Hepatocyte (in vitro differentiated cells): ENCODE data around the gene CSRP2. TPM values are rescaled to one million over a fixed set of nuclear protein-coding genes. Genes with fewer than 3 reads are reported as not detected.

Source experiments
- DNase-seq: peaks from one replicate; pipeline ENCODE4 v3.0.0-alpha.2; 2016; ENCODE audit warnings: low spot score
- H2AFZ ChIP-seq: fragments of 200-600 bp; sonication (generic); 2 replicates; pipeline ENCODE4 v1.6.0; 2016; ENCODE audit warnings: antibody characterized with exemption, mild to moderate bottlenecking
- H3K27ac ChIP-seq: fragments of 200-600 bp; sonication (generic); 2 replicates; pipeline ENCODE4 v1.5.1; 2016; ENCODE audit warnings: mild to moderate bottlenecking
- H3K27me3 ChIP-seq: fragments of 200-600 bp; sonication (generic); 2 replicates; pipeline ENCODE4 v1.6.1; 2016
- H3K36me3 ChIP-seq: fragments of 200-600 bp; sonication (generic); replicated peaks from 2 replicates; pipeline ENCODE4 v1.5.1; 2016; ENCODE audit warnings: low read depth; ENCODE audit not compliant: insufficient read depth
- H3K4me1 ChIP-seq: fragments of 200-600 bp; sonication (generic); 2 replicates; pipeline ENCODE4 v1.5.1; 2016; ENCODE audit warnings: mild to moderate bottlenecking, moderate library complexity; ENCODE audit not compliant: insufficient read depth
- H3K4me2 ChIP-seq: fragments of 200-600 bp; sonication (generic); 2 replicates; pipeline ENCODE4 v1.6.0; 2016
- H3K4me3 ChIP-seq: fragments of 200-600 bp; sonication (generic); 2 replicates; pipeline ENCODE4 v1.5.1; 2016; ENCODE audit warnings: mild to moderate bottlenecking
- H3K79me2 ChIP-seq: fragments of 200-600 bp; sonication (generic); 2 replicates; pipeline ENCODE4 v1.6.0; 2017; ENCODE audit warnings: mild to moderate bottlenecking
- H3K9me2 ChIP-seq: fragments of 200-600 bp; sonication (generic); replicated peaks from 2 replicates; pipeline ENCODE4 v1.6.0; 2017; ENCODE audit warnings: mild to moderate bottlenecking; ENCODE audit not compliant: insufficient read depth
- H3K9me3 ChIP-seq: fragments of 200-600 bp; sonication (generic); 2 replicates; pipeline ENCODE4 v1.5.1; 2016; ENCODE audit warnings: low read depth, mild to moderate bottlenecking
- H4K20me1 ChIP-seq: fragments of 200-600 bp; sonication (generic); 2 replicates; pipeline ENCODE4 v1.6.0; 2016; ENCODE audit warnings: mild to moderate bottlenecking; ENCODE audit not compliant: insufficient read depth, poor library complexity, severe bottlenecking
- CTCF ChIP-seq: fragments of 200-600 bp; sonication (generic); IDR thresholded peaks from 2 replicates; pipeline ENCODE4 v1.5.1; 2016; ENCODE audit warnings: antibody characterized with exemption, mild to moderate bottlenecking; ENCODE audit not compliant: poor library complexity
- EZH2 ChIP-seq: fragments of 200-600 bp; sonication (generic); IDR thresholded peaks from 2 replicates; pipeline ENCODE4 v1.6.1; 2016; ENCODE audit warnings: antibody characterized with exemption, mild to moderate bottlenecking, borderline replicate concordance
- EZH2phosphoT487 ChIP-seq: fragments of 200-600 bp; sonication (generic); IDR thresholded peaks from one replicate; pipeline ENCODE4 v1.6.1; 2018; ENCODE audit warnings: antibody characterized with exemption, mild to moderate bottlenecking, low read depth, moderate library complexity; ENCODE audit not compliant: unreplicated experiment, severe bottlenecking
- WGBS: methylation state at CpG from one replicate; pipeline ENCODE4 v1.1.6; 2016; ENCODE audit warnings: low lambda C conversion rate; ENCODE audit errors: missing lambda C conversion rate; 5-methylcytosine and 5-hydroxymethylcytosine counted together
- polyA plus RNA-seq: library from polyadenylated mRNA; unstranded; fragments of >200 nt; fragmentation: Nextera tagmentation; extraction: Ambion mirVana; gene quantifications from 2 replicates; pipeline ENCODE4 v1.2.1, GENCODE V29; 2016
- total RNA-seq: library from RNA; depleted of rRNA; stranded (reverse); fragments of >200 nt; gene quantifications from 2 replicates; pipeline ENCODE4 v1.2.3, GENCODE V29; 2014

Gene CSRP2
- total and polyA plus RNA-seq, 2 experiments from 2014 or later: 92.1 to 110 TPM

GRCh38 chr12:76920172-76921099 lies 41.6 kb upstream of the CSRP2 start:
- no peak overlapping the region for H3K4me2 ChIP-seq
- no peaks in the 10 kb centered on the region for H3K9me3 ChIP-seq
- H3K79me2 ChIP-seq: no peaks in the 10 kb centered on the region
- H4K20me1 ChIP-seq: no peaks in the 10 kb centered on the region
- no peaks in the 10 kb centered on the region for H3K36me3 ChIP-seq
- no peak overlapping the region for H2AFZ ChIP-seq
- no peak for TF ChIP-seq EZH2
- no peak for TF ChIP-seq EZH2phosphoT487
- no peak for TF ChIP-seq CTCF
- no peaks in the 10 kb centered on the region for H3K4me1 ChIP-seq
- no peak overlapping the region for H3K4me3 ChIP-seq
- no peaks in the 10 kb centered on the region for H3K9me2 ChIP-seq
- H3K27ac ChIP-seq: no peak overlapping the region
- DNase-seq: no peak
- 83% methylated on average over 9 of the region's 9 CpGs for WGBS
- H3K27me3 ChIP-seq: no peaks in the 10 kb centered on the region

- Histone ChIP-seq H3K4me2 (no peak overlapping the region), H2AFZ (no peak overlapping the region), H3K79me2 (no peaks in the 10 kb centered on the region), H3K4me1 (no peaks in the 10 kb centered on the region), H3K27ac (no peak overlapping the region), H3K27me3 (no peaks in the 10 kb centered on the region), H3K9me3 (no peaks in the 10 kb centered on the region), H3K9me2 (no peaks in the 10 kb centered on the region), H3K36me3 (no peaks in the 10 kb centered on the region), H4K20me1 (no peaks in the 10 kb centered on the region), H3K4me3 (no peak overlapping the region)
- no peak for DNase-seq
- WGBS: 77% methylated on average over 9 of the region's 9 CpGs
- TF ChIP-seq CTCF: no peak
- peak; percentile 39 for TF ChIP-seq EZH2phosphoT487
- TF ChIP-seq EZH2: no peak
These were observed 40.8 kb upstream of the CSRP2 start for GRCh38 chr12:76919383-76920171.

GRCh38 chr12:76916170-76916540 lies 37.3 kb upstream of the CSRP2 start:
- Histone ChIP-seq H3K27ac (peak overlapping the region; percentile 35), H3K4me2 (peak overlapping the region; percentile 47)
- DNase-seq: no peak

More at GRCh38 chr12:76916170-76916540, 37.3 kb upstream of the CSRP2 start:
- H3K36me3 ChIP-seq: no peaks in the 10 kb centered on the region
- no peak overlapping the region for H3K4me3 ChIP-seq
- H3K79me2 ChIP-seq: no peaks in the 10 kb centered on the region
- no peaks in the 10 kb centered on the region for H3K27me3 ChIP-seq
- H3K9me2 ChIP-seq: no peaks in the 10 kb centered on the region
- H3K4me1 ChIP-seq: no peaks in the 10 kb centered on the region
- no peaks in the 10 kb centered on the region for H4K20me1 ChIP-seq
- H3K9me3 ChIP-seq: no peaks in the 10 kb centered on the region
- TF ChIP-seq CTCF (no peak), EZH2 (no peak), EZH2phosphoT487 (no peak)
- no peak overlapping the region for H2AFZ ChIP-seq
